Measurements from ENCODE around the gene BCL2L12.
"Not testable (repeated sequence)": the region's sequence is repeated elsewhere in the genome, so short reads cannot be mapped to it uniquely, and the experiment has no call there.

The BCL2L12 gene

GRCh38 chr19:49665351-49666119 is at the start of gene BCL2L12, which contains the start of gene IRF3:
BCL2L12 (plus strand) TSS chr19:49665933; CDS start chr19:49666693, 760 bp downstream.
IRF3 (minus strand) TSS chr19:49665857; CDS start chr19:49664838, 1,019 bp downstream.
- DNase-seq: peak; percentile 91

- no peak for DNase-seq
Observed at GRCh38 chr19:49616532-49616931, 49.2 kb upstream of the BCL2L12 start.

- no peak for DNase-seq
Observed at GRCh38 chr19:49616945-49617344, 48.8 kb upstream of the BCL2L12 start.

- DNase-seq: not testable (repeated sequence)
Observed at GRCh38 chr19:49617860-49618259, 47.9 kb upstream of the BCL2L12 start.

GRCh38 chr19:49624967-49625910 is 40.5 kb upstream of the BCL2L12 start:
- DNase-seq: no peak

- no peak for DNase-seq
Observed at GRCh38 chr19:49626226-49626625, 39.5 kb upstream of the BCL2L12 start.

- DNase-seq: no peak
Observed at GRCh38 chr19:49629659-49630058, 36.1 kb upstream of the BCL2L12 start.

- no peak for DNase-seq
Observed at GRCh38 chr19:49631014-49631588, 34.6 kb upstream of the BCL2L12 start.

- no peak for DNase-seq
Observed at GRCh38 chr19:49631610-49632192, 34.0 kb upstream of the BCL2L12 start.

GRCh38 chr19:49632576-49632975 is 33.2 kb upstream of the BCL2L12 start:
- DNase-seq: no peak

GRCh38 chr19:49633273-49633672 is 32.5 kb upstream of the BCL2L12 start:
- DNase-seq: not testable (repeated sequence)

- DNase-seq: peak; percentile 52
Observed at GRCh38 chr19:49635530-49636232, 30.1 kb upstream of the BCL2L12 start.

- DNase-seq: no peak
Observed at GRCh38 chr19:49636233-49636932, 29.4 kb upstream of the BCL2L12 start.

GRCh38 chr19:49637821-49638738 is 27.7 kb upstream of the BCL2L12 start:
- peak; percentile 90 for DNase-seq

GRCh38 chr19:49639401-49640112 is 26.2 kb upstream of the BCL2L12 start:
- no peak for DNase-seq

GRCh38 chr19:49640113-49640898 is 25.4 kb upstream of the BCL2L12 start, which contains the start of gene RRAS:
RRAS (minus strand) TSS chr19:49640143; CDS start chr19:49640098, 45 bp downstream.
- DNase-seq: peak; percentile 100

GRCh38 chr19:49641688-49642491 is 23.8 kb upstream of the BCL2L12 start, which contains the start of gene SCAF1:
SCAF1 (plus strand) TSS chr19:49642209; CDS start chr19:49645027, 2,818 bp downstream.
- peak; percentile 99 for DNase-seq

Measured in NCI-H226 (cell line).